SK-N-DZ (cell line): ENCODE measurements around the gene WWOX.

Experiments
- DNase-seq: peaks from one replicate; pipeline ENCODE4 v3.0.0-alpha.2; 2015; ENCODE audit warnings: low spot score

WWOX gene

DNA sequence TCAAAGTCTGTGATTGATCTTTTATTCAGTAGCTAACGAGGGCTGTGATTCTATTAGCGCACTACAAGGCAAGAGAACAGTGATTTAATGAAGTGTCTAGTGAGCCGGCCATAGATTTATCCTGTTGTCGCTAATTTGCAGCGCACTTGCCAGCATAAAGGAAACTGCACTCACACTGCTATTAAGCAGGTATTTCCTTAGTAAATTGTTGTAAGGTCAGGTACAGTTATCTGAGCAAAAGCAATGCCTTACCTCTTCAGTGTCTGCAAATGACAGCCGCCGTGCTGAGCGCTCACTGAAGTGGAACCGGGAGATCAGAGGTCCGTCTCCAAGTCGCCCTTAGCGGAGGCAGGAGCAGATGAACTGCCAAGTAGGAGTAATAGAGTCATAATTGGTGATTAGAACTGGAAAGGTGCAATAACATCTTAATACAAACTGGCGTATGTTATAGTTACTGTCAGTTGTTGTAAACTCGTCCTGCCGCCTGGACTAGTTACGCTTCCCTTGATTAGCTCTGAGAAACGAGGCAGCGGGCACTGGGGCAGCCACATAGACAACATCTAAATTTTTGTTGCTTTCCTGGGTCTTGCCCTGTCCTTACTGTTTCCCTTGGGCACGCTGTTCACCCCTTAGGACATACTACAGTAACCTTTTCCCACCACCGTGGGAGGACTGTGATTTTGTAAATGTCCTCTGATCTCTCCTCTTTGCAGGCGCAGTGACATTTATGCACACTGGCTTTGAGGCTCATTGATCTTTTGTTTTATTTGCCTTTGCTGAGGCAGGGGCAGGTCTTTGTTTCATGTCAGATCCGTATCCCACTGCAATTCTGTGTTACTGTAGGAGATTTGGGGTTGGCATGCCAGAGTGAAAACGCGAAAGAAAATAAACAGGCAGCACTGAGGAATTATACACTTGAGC lies 363.1 kb downstream of the WWOX start:
- peak; percentile 55 for DNase-seq

DNA sequence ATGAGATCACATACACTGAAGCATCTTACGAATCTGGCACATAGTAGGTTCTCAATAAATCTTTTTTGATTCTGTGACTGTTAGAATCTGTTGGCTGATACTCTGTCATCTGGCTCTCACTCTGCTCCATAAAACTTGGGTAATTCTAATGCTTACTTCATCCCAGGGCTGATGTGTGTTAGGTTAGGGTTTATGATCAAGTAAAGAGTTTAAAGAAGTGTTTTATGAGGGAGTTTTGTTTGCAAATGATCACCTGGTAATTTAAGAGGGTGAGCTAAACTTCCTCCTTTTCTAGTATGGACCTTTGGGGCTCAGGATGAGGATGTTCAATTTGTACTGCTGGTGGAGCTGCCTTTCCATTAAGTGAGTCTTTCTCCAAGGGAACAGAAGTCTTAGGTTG lies 364.1 kb downstream of the WWOX start:
- DNase-seq = no peak

DNA sequence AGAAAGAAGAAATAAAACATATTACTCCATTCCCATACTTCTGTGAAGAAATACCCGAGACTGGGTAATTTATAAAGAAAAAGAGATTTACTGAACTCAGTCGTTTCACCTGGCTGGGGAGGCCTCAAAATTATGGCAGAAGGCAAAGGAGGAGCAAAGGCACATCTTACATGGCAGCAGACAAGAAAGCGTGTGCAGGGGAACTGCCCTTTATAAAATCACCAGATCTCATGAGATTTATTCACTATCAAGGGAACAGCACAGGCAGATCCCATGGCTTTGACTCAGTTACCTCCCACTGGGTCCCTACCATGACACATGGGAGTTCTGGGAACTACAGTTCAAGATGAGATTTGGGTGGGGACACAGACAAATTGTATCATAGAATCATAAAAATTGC lies 365.4 kb downstream of the WWOX start:
- no peak for DNase-seq

DNA sequence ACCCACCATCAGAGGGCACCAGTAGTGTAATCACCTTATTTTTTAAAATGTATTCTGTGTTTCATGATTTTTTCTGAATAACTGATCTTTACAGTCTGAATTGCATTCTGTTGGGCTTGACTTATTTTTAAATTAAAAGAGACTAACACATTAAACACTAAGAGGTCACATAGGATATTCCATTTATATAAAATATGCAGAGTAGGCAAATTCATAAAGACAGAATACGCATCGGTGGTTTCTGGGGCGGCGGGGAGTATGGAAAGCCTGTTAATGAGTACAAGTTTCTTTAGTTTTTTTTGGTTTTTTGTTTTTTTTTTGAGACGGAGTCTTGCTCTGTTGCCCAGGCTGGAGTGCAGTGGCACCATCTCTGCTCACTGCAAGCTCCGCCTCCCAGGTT lies 366.3 kb downstream of the WWOX start:
- DNase-seq = no peak

DNA sequence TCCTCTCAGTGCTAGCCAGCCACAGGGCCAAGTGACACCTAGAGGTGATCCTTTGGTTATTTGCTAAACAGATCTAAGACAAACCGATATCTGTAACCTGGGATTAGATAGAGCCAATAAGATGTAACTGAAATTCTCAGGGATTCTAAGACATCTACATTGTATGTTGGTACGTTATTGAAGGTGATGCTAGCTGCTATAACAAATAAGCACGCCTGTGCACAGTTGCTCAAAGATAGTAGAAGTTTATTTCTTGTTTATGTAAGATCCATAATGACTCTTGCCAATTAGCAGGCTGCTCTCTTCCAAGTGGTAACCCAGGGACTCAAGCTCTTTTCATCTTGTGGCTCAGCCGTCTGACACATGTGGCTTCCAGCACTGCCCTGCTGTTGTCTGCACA lies 370.3 kb downstream of the WWOX start:
- DNase-seq = no peak

DNA sequence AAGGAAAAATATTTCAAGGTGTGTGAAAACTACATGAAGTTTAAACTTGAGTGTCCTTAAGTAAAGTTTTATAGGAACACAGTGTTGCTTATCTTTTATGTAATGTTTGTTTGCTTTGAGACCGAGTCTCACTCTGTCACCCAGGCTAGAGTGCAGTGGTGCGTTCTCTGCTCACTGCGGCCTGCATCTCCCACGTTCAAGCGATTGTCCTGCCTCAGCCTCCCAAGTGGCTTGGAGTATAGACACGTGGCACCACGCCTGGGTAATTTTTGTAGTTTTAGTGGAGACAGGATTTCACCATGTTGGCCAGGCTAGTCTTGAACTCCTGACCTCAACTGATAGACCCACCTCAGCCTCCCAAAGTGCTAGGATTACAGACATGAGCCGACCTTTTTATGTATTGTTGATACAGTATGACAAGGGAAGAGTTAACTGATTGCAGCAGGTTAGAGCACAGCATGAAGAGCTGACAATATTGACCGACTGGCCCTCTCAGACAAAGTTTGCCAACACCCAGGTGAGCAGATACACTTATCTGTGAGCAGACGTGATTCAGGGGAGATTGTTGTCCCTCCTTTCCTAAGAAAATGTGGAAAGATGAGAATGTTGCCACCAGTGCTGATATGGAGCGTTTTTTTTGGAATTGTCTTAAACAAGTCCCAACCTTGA lies 373.7 kb downstream of the WWOX start:
- no peak for DNase-seq

DNA sequence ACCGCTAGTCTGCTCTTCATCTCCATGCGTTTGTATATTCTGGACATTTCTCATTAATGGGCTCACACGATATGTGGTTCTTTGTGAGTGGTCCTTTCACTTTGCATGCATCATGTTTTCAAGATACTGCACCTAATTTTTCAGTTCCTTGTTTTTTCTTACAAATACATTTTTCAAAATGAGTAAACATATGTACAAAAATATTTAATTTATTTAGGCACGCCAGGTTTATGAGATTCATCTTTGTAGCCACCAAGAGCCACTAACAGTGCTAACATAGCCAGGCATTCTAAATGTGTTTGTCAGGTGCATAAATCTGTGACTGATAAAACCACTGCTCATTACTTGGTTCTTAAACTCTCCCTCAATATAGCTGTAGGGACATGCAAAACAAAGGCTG lies 375.3 kb downstream of the WWOX start:
- DNase-seq = no peak

DNA sequence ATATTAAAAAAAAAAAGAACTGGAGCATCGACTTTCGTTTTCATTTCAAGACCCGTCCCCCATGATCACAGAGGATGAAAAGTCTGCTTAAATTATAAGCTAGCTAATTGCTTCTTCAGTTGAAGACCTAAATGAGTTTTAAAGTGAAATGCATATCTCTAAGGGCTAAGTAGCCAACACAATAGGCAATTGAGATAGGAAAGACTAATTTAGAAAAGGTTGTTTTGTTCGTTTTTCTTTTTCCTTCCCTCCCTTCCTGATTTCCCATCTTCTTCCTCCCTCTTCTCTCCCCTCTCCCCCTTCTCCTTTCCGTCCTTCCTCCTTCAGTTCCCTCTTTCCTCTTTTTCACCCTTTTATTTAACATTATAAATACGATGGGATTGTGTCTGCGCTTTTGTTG lies 377.2 kb downstream of the WWOX start:
- DNase-seq = no peak

DNA sequence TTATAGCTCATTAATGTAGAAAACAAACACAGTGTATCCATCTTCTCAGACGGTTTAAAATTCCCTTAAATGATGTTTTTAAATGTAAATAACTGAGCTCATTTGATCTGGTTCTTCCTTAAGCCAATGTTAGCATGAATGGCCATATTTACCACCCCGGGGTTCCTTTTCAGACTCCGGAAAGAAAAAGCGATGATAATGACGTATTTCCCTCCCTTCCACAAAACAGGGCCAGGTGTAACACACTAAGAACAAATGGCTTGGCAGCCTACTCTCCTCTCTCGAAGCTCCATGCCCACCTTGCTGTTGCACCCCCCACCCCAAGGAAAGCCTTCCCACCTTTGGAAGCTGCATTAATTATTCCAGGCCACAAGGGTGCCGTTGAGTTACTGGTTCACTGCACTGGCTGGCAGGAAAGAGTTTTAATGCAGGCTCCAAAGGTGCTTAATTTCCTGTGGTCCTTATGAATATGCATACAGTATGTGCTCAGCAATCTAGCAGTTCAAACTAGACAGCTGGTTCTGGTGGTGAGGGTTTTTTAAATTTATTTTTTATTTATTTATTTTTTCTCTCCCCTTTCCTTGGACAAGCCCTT lies 378.9 kb downstream of the WWOX start:
- DNase-seq = no peak

DNA sequence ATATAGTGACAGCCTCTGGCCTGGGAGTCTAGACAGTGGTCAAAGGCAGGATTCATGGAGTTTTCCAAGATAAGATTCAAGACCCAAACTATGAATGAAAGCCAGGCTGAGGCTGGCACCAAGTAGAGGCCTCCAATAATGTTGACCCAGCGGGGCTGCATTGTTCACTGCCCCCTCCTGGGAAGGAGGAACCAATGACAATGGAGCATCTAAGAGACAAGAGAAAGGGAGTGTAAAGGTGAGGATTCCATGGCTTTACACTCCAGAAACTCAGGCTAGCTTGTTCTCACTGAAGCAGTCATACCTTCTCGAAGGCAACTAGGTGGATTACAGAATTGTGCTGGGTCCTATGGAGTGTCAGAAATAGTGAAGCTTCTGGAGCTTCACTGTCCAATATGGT lies 380.3 kb downstream of the WWOX start:
- no peak for DNase-seq

DNA sequence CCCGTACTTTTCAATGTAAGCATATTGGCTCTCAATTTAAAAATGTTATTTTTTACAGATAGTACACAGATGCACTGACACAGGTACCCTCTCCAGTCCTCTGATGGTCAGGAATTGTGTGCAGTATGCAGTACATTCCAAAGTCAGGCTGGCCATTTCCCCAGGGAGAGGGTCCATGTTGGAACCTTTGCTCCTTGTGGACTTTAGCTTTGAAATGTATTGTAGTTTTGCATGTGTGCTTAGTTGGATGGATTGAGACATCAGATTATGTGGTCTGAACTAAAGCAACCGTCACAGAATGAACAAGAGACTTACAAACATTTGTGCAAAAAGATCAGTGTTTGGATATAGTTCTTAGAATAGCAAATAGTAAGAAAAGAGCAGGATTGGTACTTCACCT lies 381.1 kb downstream of the WWOX start:
- DNase-seq = no peak

DNA sequence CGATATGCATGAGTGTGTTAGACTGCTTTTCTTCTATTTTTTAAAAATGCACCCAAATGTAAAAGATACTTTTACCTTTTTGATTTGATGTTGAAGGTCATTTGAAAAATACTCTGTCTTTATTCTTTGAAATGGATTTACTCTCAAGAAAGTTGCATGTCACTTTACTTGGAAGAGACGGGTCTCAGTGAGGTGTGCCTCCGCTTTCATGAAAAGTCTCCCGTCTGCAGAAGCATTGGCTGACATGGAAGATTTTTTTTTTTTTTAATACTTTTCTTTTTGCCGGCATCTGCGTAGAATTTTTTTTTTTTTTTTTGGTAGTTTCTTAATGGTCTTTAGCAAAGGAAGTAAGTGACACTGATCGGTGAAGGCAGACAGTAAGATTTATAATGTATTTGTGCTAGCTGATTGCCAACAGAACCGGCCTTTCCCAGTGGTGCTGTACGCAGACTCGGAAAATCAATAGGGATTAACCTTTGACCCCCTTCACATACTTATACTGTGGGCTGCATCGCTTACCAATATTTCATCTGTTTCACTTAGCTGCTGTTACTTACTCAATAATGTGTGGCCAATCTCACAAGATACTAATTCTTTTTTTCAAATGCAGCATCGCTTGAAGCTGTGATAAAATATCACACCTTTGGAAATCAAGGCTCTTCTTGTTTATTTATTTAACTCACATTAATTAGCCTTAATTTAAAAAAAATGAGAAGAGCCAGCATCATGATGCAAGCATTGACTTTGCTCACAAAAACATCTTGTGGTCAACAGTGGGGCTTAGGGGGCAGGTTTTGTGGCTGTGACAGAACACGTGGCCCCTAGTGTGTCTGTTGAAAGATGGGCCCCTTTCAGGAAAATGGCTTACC lies 383.9 kb downstream of the WWOX start:
- DNase-seq = peak; percentile 37

DNA sequence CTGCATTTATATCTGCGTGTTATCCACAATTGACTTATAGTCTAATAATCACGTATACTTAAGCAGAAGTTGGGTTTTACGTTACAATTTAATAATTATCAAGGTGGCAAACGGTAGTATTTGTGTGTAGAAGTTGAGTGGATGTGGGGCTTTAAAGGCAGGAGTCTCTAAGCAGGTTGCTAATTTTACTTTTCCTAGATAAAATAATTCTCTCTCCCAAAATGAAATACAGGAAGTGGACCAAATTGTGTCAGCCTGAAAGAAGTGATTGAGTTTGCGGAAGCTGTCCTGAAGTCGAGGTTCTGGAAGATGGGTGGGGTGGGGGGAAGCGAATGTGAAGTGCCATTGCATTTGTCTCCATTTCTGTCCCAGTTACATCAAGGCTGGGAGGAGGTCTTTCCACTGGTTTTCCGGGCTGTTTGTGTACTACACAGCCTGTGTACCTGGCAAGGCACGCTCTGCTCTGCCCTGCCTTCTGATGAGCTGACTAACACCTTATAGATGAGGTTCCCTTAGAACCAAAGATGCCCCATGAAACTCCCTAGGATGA lies 385.1 kb downstream of the WWOX start:
- DNase-seq = no peak

DNA sequence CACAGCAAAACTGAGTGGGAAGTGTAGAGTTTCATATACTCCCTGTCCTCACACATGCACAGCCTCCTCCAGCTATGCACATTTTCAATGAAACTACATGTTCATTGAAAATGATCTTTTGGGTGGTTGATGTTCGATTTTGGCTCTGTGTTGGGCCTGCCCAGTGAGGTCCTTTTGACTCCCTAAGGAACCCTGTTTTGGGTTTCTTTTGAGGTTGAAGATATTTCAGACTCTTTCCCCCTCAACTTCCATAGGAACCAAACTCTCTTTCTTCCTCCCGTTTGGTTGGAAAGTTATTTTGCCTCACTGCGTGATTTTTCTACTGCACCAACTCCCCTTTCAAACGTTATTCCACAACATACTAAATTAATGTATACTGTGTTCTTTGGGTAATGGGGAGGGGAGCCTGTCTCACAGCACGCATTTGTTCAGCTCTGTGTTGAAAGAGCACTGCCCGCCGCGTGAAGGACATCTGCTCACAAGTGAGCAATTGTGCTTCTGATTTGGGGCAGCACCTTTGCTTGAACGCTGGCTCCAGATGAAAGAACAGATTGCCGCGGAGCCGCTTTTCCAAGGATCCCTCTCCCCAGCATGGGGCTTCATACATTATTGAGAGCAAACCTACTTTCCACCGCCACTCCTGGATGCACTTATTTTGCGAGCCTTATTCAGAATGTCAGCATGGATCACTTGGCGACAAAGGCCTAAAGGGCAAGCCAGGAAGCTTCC lies 385.9 kb downstream of the WWOX start:
- DNase-seq = no peak

DNA sequence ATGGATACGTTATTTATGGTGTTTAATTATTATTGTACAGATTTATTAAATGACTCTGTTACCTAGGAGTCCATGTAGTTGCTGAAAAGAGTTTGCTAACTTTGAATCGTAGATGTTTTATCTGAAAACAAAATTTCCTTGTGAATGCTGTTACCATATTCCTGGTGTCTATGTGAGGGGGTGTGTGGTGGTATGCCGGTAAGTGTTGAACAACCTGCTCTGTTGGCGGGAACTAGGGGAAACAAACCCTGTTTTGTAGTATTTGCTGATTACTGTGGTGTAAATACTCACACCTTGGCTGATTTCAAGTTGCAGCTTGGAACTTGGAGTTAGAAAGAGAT lies 386.4 kb downstream of the WWOX start:
- no peak for DNase-seq

DNA sequence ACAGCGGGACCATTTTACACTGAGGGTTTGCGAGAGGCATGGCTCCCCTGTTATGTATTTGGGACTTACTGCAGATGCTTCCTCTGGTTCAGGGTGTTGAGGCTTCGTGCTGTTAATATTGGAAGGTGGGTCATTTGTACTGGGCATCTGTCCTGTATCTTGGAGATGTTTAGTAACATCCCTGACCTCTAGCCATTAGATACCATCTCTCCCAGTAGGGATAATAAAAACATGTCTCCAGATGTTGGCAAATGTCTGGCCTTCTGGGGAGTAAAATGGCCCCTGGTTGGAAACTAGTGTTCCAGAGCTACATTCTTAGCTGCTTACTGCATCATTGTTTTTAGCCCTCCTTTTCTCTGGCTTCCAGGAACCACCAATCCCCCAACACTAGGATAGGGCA lies 388.0 kb downstream of the WWOX start:
- peak; percentile 60 for DNase-seq

DNA sequence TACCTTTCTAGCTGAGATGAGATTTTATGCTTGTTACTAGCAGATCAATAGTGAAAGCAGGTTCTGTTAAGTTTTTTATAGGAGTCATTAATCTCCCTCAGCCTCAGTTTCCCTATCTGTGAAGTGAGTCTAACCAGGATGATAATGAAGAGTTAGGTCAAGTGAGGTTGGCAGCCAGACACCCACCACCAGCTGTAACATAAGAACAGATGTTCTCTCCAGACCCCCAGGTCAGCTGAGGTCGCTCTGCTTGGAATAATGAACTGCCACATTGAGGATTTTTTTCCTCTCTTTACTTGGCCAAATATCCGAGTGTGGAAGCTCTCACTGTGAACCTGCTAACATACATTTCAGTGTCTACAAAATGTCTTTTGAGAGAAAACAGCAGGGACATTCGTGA lies 389.6 kb downstream of the WWOX start:
- peak; percentile 82 for DNase-seq

DNA sequence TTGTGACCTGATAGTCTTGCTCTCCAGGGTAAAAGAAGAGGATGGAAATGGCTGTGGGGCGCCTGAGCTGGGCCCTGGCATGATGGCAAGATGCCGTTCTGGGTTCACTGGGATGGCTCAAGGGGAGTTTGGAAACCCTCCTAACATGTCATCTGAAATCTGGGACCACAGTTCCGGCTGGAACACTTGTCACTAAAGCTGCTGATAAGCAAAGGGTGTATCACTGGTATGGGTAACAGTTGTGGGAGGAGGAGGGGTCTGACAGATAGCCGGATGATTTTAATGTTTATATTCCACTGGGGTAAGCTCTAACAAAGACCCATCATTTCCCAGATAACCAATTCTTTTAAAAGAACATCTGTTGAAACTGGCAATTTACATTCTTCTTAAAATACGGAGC lies 390.2 kb downstream of the WWOX start:
- DNase-seq = no peak

DNA sequence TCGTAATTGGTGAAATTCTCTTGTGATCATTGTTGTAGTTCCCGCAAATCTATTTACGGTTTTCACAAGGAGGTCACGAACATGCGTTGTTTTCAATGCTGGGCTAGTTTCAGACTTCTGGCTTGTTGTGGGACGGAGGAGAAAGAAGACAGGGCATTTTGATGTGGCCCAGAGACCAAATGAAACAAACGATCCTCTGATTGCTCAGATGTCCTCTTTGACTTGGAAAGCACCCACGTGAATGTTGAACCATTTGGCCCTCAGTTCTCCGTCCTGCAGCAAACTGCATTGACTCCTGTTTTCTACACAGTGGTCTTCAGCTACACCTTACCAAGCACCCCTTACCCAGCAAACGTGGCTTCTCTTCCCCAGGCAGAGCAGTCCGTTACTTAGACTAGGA lies 391.0 kb downstream of the WWOX start:
- DNase-seq = no peak

DNA sequence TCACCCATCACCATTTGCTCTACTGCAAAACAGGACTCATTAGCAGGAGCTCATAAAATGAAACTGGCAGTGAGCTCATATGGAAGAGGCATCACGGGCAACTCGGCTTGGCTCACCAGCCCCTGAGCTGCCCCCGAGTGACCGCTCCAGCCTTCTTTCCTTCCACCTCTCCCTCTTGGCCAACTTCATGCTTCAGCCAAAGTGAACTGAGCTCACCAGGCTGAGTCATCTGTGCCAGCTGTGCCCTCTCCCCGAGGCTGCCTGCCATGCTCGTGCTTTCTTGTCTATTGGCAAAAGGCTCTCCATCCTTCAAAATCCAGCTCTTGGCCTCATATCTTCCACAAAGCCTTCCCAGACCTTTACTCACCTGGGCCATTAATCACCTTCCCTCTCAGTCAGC lies 391.4 kb downstream of the WWOX start:
- no peak for DNase-seq

DNA sequence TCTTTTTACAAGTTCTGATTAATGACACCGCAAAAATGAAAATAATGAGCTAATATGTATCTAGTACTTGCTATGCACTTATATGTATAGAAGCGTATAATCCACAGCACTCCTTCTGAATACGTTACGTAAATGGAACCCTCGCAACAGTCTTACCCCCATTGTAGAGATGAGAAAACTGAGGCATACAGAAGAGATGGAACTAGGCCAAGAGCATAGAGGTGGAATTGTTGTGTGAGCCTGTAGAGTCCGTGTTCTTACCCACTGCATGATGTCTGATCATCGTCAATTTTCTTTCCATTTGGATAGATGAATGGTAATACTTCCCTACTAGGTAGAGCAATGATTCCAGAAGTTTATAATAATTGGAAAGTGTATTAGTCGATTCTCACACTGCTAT lies 394.1 kb downstream of the WWOX start:
- DNase-seq = no peak
